Keratinocyte (primary cell): ENCODE measurements around the gene REEP3.

ENCODE experiments used
- EZH2 ChIP-seq: IDR thresholded peaks from one replicate; pipeline ENCODE4 v1.6.1; 2012; ENCODE audit warnings: inconsistent platforms, mild to moderate bottlenecking, low read length, moderate library complexity
- TF ChIP-seq, protein P1 (sequence below), 3 experiments: IDR thresholded peaks in 1 of 3; conservative IDR thresholded peaks in 1 of 3; optimal IDR thresholded peaks in 1 of 3; 2 replicates in 2 of 3; 3 replicates in 1 of 3; pipeline versions ENCODE3 to v1.5.1; 2011; ENCODE audit warnings: low read length in 3 of 3, mild to moderate bottlenecking in 3 of 3, moderate library complexity in 2 of 3, control low read depth in 1 of 3, inconsistent platforms in 1 of 3; ENCODE audit not compliant: insufficient read depth in 2 of 3; ENCODE audit errors: extremely low read depth in 1 of 3

DNA sequence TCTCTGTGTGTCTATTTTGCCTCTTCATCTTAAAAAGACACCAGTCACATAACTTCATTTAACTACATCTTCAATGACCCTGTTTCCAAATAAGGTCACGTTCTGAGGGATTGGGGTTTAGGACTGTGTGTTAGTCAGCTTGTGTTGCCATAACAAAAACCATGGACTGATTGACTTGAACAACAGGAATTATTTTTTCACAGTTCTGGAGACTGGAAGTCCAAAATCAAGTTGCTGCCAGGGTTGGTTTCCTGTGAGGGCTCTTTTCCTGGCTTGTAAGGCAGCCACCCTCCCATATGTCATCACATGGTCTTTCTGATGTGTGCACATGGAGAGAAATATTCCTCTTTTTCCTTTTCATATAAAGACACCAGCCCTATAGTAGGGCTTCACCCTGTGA is 55.3 kb downstream of the REEP3 start:
- TF ChIP-seq, protein P1, sequence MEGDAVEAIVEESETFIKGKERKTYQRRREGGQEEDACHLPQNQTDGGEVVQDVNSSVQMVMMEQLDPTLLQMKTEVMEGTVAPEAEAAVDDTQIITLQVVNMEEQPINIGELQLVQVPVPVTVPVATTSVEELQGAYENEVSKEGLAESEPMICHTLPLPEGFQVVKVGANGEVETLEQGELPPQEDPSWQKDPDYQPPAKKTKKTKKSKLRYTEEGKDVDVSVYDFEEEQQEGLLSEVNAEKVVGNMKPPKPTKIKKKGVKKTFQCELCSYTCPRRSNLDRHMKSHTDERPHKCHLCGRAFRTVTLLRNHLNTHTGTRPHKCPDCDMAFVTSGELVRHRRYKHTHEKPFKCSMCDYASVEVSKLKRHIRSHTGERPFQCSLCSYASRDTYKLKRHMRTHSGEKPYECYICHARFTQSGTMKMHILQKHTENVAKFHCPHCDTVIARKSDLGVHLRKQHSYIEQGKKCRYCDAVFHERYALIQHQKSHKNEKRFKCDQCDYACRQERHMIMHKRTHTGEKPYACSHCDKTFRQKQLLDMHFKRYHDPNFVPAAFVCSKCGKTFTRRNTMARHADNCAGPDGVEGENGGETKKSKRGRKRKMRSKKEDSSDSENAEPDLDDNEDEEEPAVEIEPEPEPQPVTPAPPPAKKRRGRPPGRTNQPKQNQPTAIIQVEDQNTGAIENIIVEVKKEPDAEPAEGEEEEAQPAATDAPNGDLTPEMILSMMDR (optimal IDR thresholded peaks at IDR 0.05 in 1 of 3, IDR thresholded peaks at IDR 0.05 in 1 of 3, conservative IDR thresholded peaks at IDR 0.05 in 1 of 3; ENCODE audit: extremely low read depth in 1 of 3, insufficient read depth in 2 of 3, low read length in 3 of 3) = no peak
- TF ChIP-seq EZH2 = no peak
